Measurements from ENCODE around the gene LDAF1. TPM values are rescaled to one million over a fixed set of nuclear protein-coding genes. Genes with fewer than 3 reads are reported as not detected.
A peak's percentile ranks its signal among the peaks of the same experiment; 100 is the strongest.

Gene LDAF1
- polyA plus RNA-seq, 1 experiment: 31.1 TPM

DNA sequence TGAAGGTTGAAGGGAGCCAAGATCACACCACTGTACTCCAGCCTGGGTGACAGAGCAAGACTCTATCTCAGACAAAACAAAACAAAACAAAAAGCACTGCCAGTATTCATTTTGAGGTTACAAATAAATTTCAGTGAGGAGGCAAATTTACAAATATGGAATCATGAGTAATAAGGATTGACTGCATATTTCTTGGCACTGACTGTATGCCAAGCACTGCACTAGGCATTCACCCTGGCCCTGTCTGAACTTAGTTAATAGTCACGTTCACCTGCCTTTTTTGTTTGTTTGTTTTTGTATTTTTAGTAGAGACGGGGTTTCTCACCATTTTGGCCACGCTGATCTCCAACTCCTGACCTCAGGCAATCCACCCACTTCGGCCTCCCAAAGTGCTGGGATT lies 5.1 kb downstream of the LDAF1 start:
- Histone ChIP-seq H3K4me3 (ENCODE audit: low read depth, low read length) (no peak overlapping the region), H3K27me3 (ENCODE audit: control insufficient read depth, insufficient read depth, low read length) (no peaks in the 10 kb centered on the region), H3K36me3 (ENCODE audit: control insufficient read depth, insufficient read depth, low read length) (peaks cover 5% of the 10 kb centered on the region; the same call in 1 of the 2 replicates)
- TF ChIP-seq, protein P1, sequence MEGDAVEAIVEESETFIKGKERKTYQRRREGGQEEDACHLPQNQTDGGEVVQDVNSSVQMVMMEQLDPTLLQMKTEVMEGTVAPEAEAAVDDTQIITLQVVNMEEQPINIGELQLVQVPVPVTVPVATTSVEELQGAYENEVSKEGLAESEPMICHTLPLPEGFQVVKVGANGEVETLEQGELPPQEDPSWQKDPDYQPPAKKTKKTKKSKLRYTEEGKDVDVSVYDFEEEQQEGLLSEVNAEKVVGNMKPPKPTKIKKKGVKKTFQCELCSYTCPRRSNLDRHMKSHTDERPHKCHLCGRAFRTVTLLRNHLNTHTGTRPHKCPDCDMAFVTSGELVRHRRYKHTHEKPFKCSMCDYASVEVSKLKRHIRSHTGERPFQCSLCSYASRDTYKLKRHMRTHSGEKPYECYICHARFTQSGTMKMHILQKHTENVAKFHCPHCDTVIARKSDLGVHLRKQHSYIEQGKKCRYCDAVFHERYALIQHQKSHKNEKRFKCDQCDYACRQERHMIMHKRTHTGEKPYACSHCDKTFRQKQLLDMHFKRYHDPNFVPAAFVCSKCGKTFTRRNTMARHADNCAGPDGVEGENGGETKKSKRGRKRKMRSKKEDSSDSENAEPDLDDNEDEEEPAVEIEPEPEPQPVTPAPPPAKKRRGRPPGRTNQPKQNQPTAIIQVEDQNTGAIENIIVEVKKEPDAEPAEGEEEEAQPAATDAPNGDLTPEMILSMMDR (IDR thresholded peaks at IDR 0.05; ENCODE audit: insufficient read depth, low read depth, low read length): no peak
- POLR2A ChIA-PET: no interaction called here
- CTCF ChIA-PET: interaction anchor here (1.2 kb wide), 1 partner anchor 137 kb away, joined by 7 read pairs; no protein-coding TSS in a partner anchor
- no peak for DNase-seq (ENCODE audit: low read depth)

DNA sequence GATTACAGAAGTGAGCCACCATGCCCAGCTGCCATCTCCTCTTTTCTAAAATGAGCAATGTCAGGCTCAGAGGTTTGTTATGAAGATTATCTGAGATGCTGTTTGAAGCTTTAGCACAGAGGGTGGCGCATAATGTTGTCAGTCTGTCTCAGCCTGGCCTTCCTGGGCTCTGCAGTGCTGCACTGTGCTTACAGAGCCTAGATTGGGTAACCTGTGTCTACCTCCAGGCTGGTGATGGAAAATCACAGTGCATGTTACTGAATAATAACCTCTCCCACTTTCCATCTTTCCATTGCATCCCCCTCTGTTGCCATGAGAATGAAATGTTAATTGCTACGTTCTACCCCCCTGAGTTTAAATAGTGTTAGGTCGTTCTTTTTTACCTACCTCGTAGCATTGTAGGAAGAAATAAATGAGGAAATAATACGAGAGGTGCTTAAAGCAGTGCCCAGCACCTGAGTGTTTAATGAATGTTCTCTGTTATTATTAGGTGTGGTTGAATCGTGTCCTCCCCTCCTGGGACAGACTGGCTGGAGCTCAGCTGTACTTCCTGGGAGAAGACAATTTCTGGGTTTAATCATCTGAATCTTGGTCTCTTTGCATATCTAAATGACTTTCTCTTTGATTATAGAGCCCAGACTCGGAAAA lies 6.2 kb downstream of the LDAF1 start:
- ChIA-PET POLR2A (no interaction called here), CTCF (interaction anchor here (1.1 kb wide), 1 partner anchor 24 kb away, joined by 3 read pairs; no protein-coding TSS in a partner anchor)
- TF ChIP-seq, protein P1 (IDR thresholded peaks at IDR 0.05; ENCODE audit: insufficient read depth, low read depth, low read length): no peak
- no peak overlapping the region for H3K4me3 ChIP-seq (ENCODE audit: low read depth, low read length)
- no peaks in the 10 kb centered on the region for H3K27me3 ChIP-seq (ENCODE audit: control insufficient read depth, insufficient read depth, low read length)
- no peak for DNase-seq (ENCODE audit: low read depth)
- peaks cover 5% of the 10 kb centered on the region; the same call in 1 of the 2 replicates for H3K36me3 ChIP-seq (ENCODE audit: control insufficient read depth, insufficient read depth, low read length)

DNA sequence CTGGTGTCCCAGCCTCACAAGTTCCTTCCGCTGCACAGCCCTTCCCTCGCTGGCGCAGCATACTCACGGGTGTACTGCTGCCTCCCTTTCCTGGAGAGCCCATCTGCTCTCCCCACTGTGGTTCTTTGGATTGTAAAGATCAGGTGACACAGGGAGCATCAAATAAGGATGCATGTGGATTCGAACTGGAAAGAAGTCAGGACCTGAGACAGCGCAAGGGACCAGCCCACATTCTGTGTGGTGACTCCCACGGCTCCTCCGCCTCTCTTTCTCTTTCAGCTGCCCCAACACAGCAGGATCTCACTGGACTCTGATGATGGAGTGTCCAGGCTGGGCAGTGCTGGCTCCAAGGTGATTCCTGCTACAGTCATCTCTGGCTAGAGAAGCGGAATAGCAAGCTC lies 8.1 kb downstream of the LDAF1 start:
- H3K4me3 ChIP-seq (ENCODE audit: low read depth, low read length): no peak overlapping the region
- no peaks in the 10 kb centered on the region for H3K27me3 ChIP-seq (ENCODE audit: control insufficient read depth, insufficient read depth, low read length)
- TF ChIP-seq, protein P1 (IDR thresholded peaks at IDR 0.05; ENCODE audit: insufficient read depth, low read depth, low read length): no peak
- DNase-seq (ENCODE audit: low read depth): no peak
- POLR2A ChIA-PET: no interaction called here
- CTCF ChIA-PET: interaction anchor here (0.7 to 1.3 kb wide), 3 partner anchors 10 to 134 kb away, joined by 3 to 5 read pairs (median 3); no protein-coding TSS in a partner anchor
- peaks cover 8% of the 10 kb centered on the region for H3K36me3 ChIP-seq (ENCODE audit: control insufficient read depth, insufficient read depth, low read length)

DNA sequence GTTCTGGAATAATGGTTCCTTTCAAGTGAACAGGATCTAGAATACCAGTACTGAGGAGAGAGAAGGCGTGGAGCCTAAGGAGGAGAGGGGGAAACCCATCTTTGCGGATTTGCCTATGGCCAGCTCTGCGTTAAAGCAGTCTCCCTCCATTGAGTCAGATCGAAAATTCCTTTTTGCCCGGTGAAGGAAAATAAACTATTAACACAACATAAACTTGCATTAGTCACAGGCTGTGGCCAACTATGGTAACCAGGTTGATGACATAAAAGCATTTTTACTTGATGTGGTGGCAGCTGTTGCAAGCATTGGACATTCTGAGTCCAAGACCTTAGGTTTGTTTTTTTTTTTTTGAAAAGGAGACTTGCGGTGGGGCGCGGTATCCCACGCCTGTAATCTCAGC lies 8.9 kb downstream of the LDAF1 start:
- POLR2A ChIA-PET: no interaction called here
- Histone ChIP-seq H3K36me3 (ENCODE audit: control insufficient read depth, insufficient read depth, low read length) (peaks cover 8% of the 10 kb centered on the region), H3K4me3 (ENCODE audit: low read depth, low read length) (no peak overlapping the region), H3K27me3 (ENCODE audit: control insufficient read depth, insufficient read depth, low read length) (no peaks in the 10 kb centered on the region)
- CTCF ChIA-PET: interaction anchor here (0.7 to 1.1 kb wide), 2 partner anchors 23 to 133 kb away, joined by 3 read pairs; no protein-coding TSS in a partner anchor
- TF ChIP-seq, protein P1 (IDR thresholded peaks at IDR 0.05; ENCODE audit: insufficient read depth, low read depth, low read length): no peak
- DNase-seq (ENCODE audit: low read depth): peak; percentile 82

DNA sequence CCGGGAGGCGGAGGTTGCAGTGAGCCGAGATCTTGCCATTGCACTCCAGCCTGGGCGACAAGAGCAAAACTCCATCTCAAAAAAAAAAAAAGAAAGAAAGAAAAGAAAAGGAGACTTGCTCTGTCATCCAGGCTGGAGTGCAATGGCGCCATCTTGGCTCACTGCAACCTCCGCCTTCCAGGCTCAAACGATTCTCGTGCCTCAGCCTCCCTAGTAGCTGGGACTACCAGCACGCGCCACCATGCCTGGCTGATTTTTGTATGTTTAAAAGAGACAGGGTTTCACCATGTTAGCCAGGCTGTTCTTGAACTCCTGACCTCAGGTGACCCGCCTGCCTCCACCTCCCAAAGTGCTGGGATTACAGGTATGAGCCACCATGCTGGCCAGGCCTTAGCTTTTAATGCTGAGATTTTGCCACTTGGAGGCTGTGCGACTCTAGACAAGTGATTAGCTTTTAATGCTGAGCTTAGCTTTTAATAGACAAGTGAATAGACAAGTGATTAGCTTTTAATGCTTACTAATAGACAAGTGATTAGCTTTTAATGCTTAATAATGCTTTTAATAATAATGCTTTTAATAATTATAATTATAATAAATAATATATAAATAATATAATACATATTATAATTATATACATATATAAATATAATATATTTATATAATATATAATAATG lies 9.6 kb downstream of the LDAF1 start:
- no peak for DNase-seq (ENCODE audit: low read depth)
- ChIA-PET POLR2A (no interaction called here), CTCF (interaction anchor here (1.1 to 2.6 kb wide), 3 partner anchors 10 to 132 kb away, joined by 3 to 10 read pairs (median 4); no protein-coding TSS in a partner anchor)
- TF ChIP-seq, protein P1 (IDR thresholded peaks at IDR 0.05; ENCODE audit: insufficient read depth, low read depth, low read length): no peak
- peaks cover 8% of the 10 kb centered on the region for H3K36me3 ChIP-seq (ENCODE audit: control insufficient read depth, insufficient read depth, low read length)
- H3K4me3 ChIP-seq (ENCODE audit: low read depth, low read length): no peak overlapping the region
- no peaks in the 10 kb centered on the region for H3K27me3 ChIP-seq (ENCODE audit: control insufficient read depth, insufficient read depth, low read length)

Data from BJ (cell line).